ENCODE data around the gene STARD4.

GRCh38 chr5:111502956-111503355 lies 9.4 kb downstream of the STARD4 start:
- no peak for TF ChIP-seq FOXK2 (IDR thresholded peaks at IDR 0.05)
- TF ChIP-seq ELF4 (IDR thresholded peaks at IDR 0.05) = no peak
- TF ChIP-seq TARDBP (IDR thresholded peaks at IDR 0.05) = no peak
- no peak for TF ChIP-seq FOXM1 (IDR thresholded peaks at IDR 0.05; ENCODE audit: borderline replicate concordance)
- TF ChIP-seq SP1 (IDR thresholded peaks at IDR 0.05) = no peak
- no peak for TF ChIP-seq LEF1 (IDR thresholded peaks at IDR 0.05; ENCODE audit: borderline replicate concordance)
- no peak for TF ChIP-seq PKNOX1 (IDR thresholded peaks at IDR 0.05)
- no peak for TF ChIP-seq NFRKB (IDR thresholded peaks at IDR 0.05)
- no peak for TF ChIP-seq SUZ12 (IDR thresholded peaks at IDR 0.05)
- TF ChIP-seq BHLHE40 (IDR thresholded peaks at IDR 0.05; ENCODE audit: borderline replicate concordance) = no peak
- no peak for TF ChIP-seq HDGF (IDR thresholded peaks at IDR 0.05; ENCODE audit: borderline replicate concordance)

Measured in HEK293T (cell line).